RPMI8226 (cell line): ENCODE data around the gene APBB2.

Experiments
- DNase-seq: peaks from one replicate; pipeline ENCODE4 v3.0.0-alpha.2; 2015

Gene APBB2

DNA sequence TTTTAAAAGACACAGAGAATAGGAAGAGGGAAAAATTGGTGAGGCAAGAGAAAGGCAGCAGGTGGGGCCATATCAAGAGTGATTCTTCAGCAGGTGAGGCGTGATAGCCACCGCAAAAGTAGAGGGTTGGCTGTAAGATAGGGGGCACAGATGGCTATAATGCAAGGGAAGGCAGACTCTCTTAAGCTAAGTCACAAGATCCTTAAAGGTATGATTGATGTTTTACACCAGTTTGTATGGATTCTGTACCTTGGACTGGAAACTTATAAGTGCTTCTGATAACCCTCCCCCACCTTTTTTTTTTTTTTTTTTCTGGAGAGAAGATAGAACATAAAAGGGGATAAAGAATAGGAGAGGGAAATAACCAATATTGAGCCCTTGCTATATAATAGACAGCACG, 424.6 kb downstream of the APBB2 start:
- no peak for DNase-seq

DNA sequence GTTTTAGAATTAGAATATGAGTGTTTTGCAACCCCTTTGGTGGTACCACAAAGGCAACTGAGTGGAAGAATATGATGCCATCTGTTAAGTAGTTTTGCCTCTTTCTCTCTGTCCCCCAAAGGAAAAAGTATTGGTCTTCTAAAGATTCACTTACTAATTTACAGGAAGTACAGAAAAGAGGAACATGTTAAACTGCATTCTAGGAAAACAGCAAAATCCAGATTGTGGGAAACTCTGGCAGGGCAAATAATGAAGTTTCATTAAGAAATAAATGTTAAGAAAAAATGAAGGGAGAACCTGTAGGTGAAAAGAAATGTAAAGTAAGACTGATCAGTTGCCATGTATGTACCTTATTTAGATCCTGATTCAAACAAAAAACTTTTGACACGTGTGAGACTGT, 425.3 kb downstream of the APBB2 start:
- no peak for DNase-seq

DNA sequence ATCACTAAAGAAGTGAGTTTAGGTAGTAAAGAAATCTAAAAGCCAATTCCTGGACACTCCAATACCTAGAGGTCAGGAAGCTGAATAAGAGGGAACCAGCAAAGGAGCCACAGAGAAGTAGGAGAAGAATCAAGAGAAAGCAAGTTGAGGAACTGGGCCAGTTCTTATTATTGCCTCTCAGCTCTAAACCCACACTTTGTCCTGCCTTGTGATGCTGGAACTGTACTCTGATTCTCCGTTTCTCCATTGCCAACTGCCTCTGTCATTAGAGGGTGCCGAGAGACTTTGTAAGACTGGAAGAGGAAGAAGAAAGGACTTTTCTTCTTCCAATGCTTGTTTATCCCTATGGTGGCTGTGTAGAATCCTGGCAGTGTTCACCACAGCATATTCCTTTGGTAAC, 426.0 kb downstream of the APBB2 start:
- DNase-seq = no peak

DNA sequence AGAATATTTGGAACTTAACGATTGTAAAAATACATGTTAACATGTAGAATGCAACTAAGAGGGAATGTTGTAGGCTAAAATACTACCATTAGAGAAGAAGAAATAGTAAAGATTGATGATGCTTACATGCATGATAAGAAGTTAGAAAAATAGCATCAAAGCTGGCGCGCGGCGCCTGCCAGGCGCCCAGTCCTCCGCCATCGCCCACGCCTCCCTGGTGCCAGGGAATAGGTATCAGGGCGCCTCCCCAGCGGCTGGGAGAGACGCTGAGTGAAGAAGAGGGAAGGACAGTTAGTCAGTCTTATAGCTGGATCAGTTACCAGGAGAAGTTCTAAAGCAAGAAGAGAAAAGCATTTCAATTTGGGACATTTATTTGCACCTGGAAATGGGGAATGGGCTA, 428.6 kb downstream of the APBB2 start:
- DNase-seq = no peak

DNA sequence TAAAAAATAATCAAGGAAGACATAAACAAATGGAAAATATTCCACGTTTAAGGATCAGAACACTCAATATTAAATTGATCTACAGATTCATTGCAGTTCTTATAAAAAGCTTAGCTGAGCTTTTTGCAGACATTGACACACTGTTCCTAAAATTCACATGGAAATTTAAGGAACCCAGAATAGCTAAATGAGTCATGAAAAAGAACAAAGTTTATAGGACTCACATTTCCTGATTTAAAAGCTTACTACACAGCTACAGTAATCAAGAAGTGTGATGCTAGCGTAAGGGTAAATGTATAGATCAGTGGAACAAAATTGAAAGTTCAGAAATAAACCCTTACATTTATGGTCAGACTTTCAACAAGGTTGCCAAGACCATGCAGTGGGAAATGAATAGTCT, 431.5 kb downstream of the APBB2 start:
- no peak for DNase-seq

DNA sequence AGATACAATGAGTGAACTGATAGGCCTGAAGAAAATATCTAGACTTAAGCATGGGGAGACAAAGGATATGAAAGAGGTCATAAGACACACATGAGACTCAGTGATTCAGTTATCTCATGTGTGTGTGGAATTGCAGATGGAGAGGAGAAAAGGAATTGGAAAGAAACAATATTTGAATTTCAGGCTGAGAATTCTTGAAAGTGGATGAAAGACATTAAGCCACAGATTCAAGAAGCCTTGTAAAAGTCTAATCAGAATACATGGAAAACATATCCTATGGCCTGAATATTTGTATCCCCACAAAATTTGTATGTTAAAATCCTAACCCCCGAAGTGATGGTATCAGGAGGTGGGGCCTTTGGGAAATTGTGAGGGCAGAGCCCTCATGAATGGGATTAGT, 436.3 kb downstream of the APBB2 start:
- no peak for DNase-seq

DNA sequence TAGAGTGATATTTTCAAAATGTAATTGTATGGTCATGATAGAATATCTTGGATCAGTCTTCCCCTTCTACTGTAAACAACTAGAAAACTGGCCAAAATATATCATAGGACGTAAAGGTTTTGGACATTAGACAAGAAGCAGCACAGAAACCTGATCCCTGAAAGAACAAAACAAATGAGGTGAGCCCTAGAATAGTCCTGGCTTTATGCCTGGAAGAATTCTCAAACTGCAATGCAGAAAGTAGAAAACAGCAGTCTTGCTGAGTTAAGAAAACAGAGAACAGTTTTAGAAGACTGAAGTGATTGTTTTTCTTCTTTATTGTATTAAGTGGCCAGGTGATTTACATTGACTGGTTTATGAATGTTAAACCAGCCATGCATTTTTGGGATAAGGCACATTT, 445.1 kb downstream of the APBB2 start:
- DNase-seq = peak; percentile 17

DNA sequence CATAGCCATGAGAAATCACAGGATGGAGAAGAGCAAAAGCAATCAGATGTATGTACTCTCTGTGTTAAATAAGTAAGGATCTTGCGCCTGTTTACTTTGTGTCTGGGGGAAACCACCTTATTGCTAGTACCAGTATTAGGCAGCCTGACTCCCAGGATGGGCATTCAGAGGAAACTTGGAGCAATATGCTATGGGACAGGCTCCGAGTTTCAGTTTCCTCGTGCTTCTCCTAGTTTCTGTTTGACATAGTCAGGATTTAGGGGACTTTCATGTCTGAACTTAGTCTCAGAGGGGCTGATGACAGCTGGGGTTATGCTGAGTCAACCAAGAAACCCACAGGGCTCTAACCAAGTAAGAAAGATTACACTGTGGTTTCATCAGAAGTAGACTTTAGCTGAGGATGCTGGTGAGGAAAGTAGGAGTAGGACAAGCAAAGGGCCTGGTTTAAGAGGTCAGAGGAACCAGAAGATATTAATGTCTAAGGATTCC, 451.1 kb downstream of the APBB2 start:
- peak; percentile 46 for DNase-seq
